ENCODE results near the gene VTI1A.

DNA sequence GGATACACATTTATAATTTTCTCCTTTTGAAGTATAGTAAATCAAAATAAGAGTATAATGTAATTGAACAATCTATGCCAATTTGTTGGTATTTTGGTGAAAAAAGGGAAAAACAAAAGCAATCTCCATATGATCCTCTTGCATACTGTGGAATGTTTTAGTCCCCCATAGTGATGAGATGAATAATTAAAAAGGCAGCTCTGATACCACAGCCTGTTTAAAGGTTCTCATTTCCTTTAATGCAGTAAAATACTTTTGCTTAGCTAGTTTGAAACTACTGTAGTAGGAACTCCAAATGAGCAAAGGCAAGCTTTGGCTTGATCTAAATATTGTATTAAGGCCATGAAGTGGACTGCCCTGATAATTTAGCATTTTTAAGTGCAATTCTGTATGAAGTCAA lies 77.6 kb downstream of the VTI1A start:
- TF ChIP-seq SMC3 (IDR thresholded peaks at IDR 0.05; ENCODE audit: low read depth, low read length) = no peak
- no peak for TF ChIP-seq POLR2AphosphoS5 (IDR thresholded peaks at IDR 0.05; ENCODE audit: low read depth, low read length)
- no peak for TF ChIP-seq EZH2phosphoT487 (IDR thresholded peaks at IDR 0.05; ENCODE audit: borderline replicate concordance, low read depth)
- TF ChIP-seq CTCF (IDR thresholded peaks at IDR 0.05) = no peak
- TF ChIP-seq GABPA (IDR thresholded peaks at IDR 0.05; ENCODE audit: low read depth) = no peak
- TF ChIP-seq YY1 (IDR thresholded peaks at IDR 0.05; ENCODE audit: low read depth) = no peak
